Measurements from ENCODE around the gene CYP4F3. TPM values are rescaled to one million over a fixed set of nuclear protein-coding genes. Genes with fewer than 3 reads are reported as not detected.

Gene CYP4F3
- total RNA-seq, 4 donors from 2014 or later: 0.06 to 0.66 TPM; not detected in 2

- DNase-seq (ENCODE audit: extremely low spot score): no peak
- Histone ChIP-seq H3K9me3 (peaks cover 0 to 5% (median 0%) of the 10 kb centered on the region in 4 donors), H3K27ac (replicated peaks in 1 of 4) (no peak overlapping the region), H3K4me1 (no peaks in the 10 kb centered on the region), H3K4me3 (no peak overlapping the region), H3K27me3 (peaks cover 0 to 49% (median 0%) of the 10 kb centered on the region in 4 donors), H3K36me3 (no peaks in the 10 kb centered on the region)
- 73% methylated on average over 4 of the region's 4 CpGs for WGBS
- TF ChIP-seq EP300 (IDR thresholded peaks at IDR 0.05) (no peak), CTCF (IDR thresholded peaks at IDR 0.05) (no peak), POLR2AphosphoS5 (IDR thresholded peaks at IDR 0.05) (no peak), POLR2A (IDR thresholded peaks at IDR 0.05; ENCODE audit: low read depth) (no peak)
- intact Hi-C loops (cut with DNase I): no loop called here
Observed at GRCh38 chr19:15663247-15663646, 22.6 kb downstream of the CYP4F3 start.

GRCh38 chr19:15666186-15666585 lies 25.5 kb downstream of the CYP4F3 start:
- H3K27me3 ChIP-seq: peaks cover 0 to 35% (median 0%) of the 10 kb centered on the region in 4 donors
- no peak overlapping the region for H3K4me3 ChIP-seq
- H3K27ac ChIP-seq (replicated peaks in 1 of 4): no peak overlapping the region
- WGBS: 31% methylated on average over 1 of the region's 1 CpG
- H3K36me3 ChIP-seq: no peaks in the 10 kb centered on the region
- H3K9me3 ChIP-seq: peaks cover 0 to 5% (median 0%) of the 10 kb centered on the region in 4 donors
- no peak for TF ChIP-seq POLR2AphosphoS5 (IDR thresholded peaks at IDR 0.05)
- no peak for TF ChIP-seq POLR2A (IDR thresholded peaks at IDR 0.05; ENCODE audit: low read depth)
- no peak for TF ChIP-seq CTCF (IDR thresholded peaks at IDR 0.05)
- TF ChIP-seq EP300 (IDR thresholded peaks at IDR 0.05): no peak
- DNase-seq (ENCODE audit: extremely low spot score): no peak
- H3K4me1 ChIP-seq: no peaks in the 10 kb centered on the region
- intact Hi-C loops (cut with DNase I): no loop called here

- peaks cover 0 to 1% (median under 1%) of the 10 kb centered on the region in 4 donors for H3K4me1 ChIP-seq
- WGBS: 62% methylated on average over 4 of the region's 4 CpGs
- TF ChIP-seq EP300 (IDR thresholded peaks at IDR 0.05) (no peak), POLR2A (IDR thresholded peaks at IDR 0.05; ENCODE audit: low read depth) (no peak), POLR2AphosphoS5 (IDR thresholded peaks at IDR 0.05) (no peak), CTCF (IDR thresholded peaks at IDR 0.05) (no peak)
- intact Hi-C loops (cut with DNase I): no loop called here
- H3K9me3 ChIP-seq: peaks cover 0 to 5% (median 0%) of the 10 kb centered on the region in 4 donors
- DNase-seq (ENCODE audit: extremely low spot score): no peak
- peaks cover 0 to 33% (median 0%) of the 10 kb centered on the region in 4 donors for H3K27me3 ChIP-seq
- no peak overlapping the region for H3K27ac ChIP-seq (replicated peaks in 1 of 4)
- H3K36me3 ChIP-seq: no peaks in the 10 kb centered on the region
- H3K4me3 ChIP-seq: no peak overlapping the region
Observed at GRCh38 chr19:15666883-15667282, 26.2 kb downstream of the CYP4F3 start.

GRCh38 chr19:15669440-15669839 lies 28.7 kb downstream of the CYP4F3 start:
- Histone ChIP-seq H3K9me3 (peaks cover 0 to 5% (median 0%) of the 10 kb centered on the region in 4 donors), H3K27ac (replicated peaks in 1 of 4) (no peak overlapping the region), H3K36me3 (no peaks in the 10 kb centered on the region), H3K4me1 (peaks cover 14 to 19% (median 17%) of the 10 kb centered on the region in 4 donors), H3K4me3 (no peak overlapping the region), H3K27me3 (peaks cover 0 to 23% (median 0%) of the 10 kb centered on the region in 4 donors)
- TF ChIP-seq POLR2AphosphoS5 (IDR thresholded peaks at IDR 0.05) (no peak), POLR2A (IDR thresholded peaks at IDR 0.05; ENCODE audit: low read depth) (no peak), EP300 (IDR thresholded peaks at IDR 0.05) (no peak), CTCF (IDR thresholded peaks at IDR 0.05) (no peak)
- DNase-seq (ENCODE audit: extremely low spot score): no peak
- 56% methylated on average over 3 of the region's 3 CpGs for WGBS
- intact Hi-C loops (cut with DNase I): no loop called here

- Histone ChIP-seq H3K4me3 (no peak overlapping the region), H3K36me3 (no peaks in the 10 kb centered on the region), H3K27ac (replicated peaks in 1 of 4) (no peak overlapping the region), H3K9me3 (peaks cover 0 to 5% (median 0%) of the 10 kb centered on the region in 4 donors), H3K27me3 (peaks cover 0 to 23% (median 0%) of the 10 kb centered on the region in 4 donors), H3K4me1 (peaks cover 14 to 19% (median 17%) of the 10 kb centered on the region in 4 donors)
- TF ChIP-seq POLR2AphosphoS5 (IDR thresholded peaks at IDR 0.05) (no peak), CTCF (IDR thresholded peaks at IDR 0.05) (no peak), POLR2A (IDR thresholded peaks at IDR 0.05; ENCODE audit: low read depth) (no peak), EP300 (IDR thresholded peaks at IDR 0.05) (no peak)
- 72% methylated on average over 4 of the region's 4 CpGs for WGBS
- intact Hi-C loops (cut with DNase I): no loop called here
- no peak for DNase-seq (ENCODE audit: extremely low spot score)
Observed at GRCh38 chr19:15669891-15670290, 29.2 kb downstream of the CYP4F3 start.

All from esophagus muscularis mucosa (tissue), 4 donors.